Loucy (cell line): ENCODE results near the gene HES3.

Experiments used
- H2AFZ ChIP-seq: fragments of 200-600 bp; sonication (generic); 2 replicates; pipeline ENCODE4 v1.6.0; 2016; ENCODE audit warnings: antibody characterized with exemption, mild to moderate bottlenecking, low read length, moderate library complexity
- H3F3A ChIP-seq: fragments of 200-600 bp; 2 replicates; pipeline ENCODE4 v1.6.0; 2016; ENCODE audit warnings: antibody characterized with exemption, low read depth, mild to moderate bottlenecking
- H3K27me3 ChIP-seq: fragments of 200-600 bp; sonication (generic); 2 replicates; pipeline ENCODE4 v1.6.1; 2014; ENCODE audit warnings: low read length, mild to moderate bottlenecking; ENCODE audit not compliant: insufficient read depth, poor library complexity, severe bottlenecking
- H3K36me3 ChIP-seq: fragments of 200-600 bp; sonication (generic); 2 replicates; pipeline ENCODE4 v1.6.1; 2016; ENCODE audit warnings: low read length; ENCODE audit not compliant: insufficient read depth
- H3K4me1 ChIP-seq: fragments of 200-600 bp; sonication (generic); 2 replicates; pipeline ENCODE4 v1.5.1; 2014; ENCODE audit warnings: low read length, mild to moderate bottlenecking; ENCODE audit not compliant: insufficient read depth, poor library complexity, severe bottlenecking
- H3K4me2 ChIP-seq: fragments of 200-600 bp; sonication (generic); 2 replicates; pipeline ENCODE4 v1.6.0; 2014; ENCODE audit warnings: antibody characterized with exemption, low read length, low read depth, mild to moderate bottlenecking; ENCODE audit not compliant: poor library complexity, severe bottlenecking
- H3K4me3 ChIP-seq: fragments of 200-600 bp; sonication (generic); 2 replicates; pipeline ENCODE4 v1.5.1; 2014; ENCODE audit warnings: low read length, mild to moderate bottlenecking, mixed read lengths; ENCODE audit not compliant: poor library complexity, severe bottlenecking
- H3K79me2 ChIP-seq: fragments of 200-600 bp; sonication (generic); 2 replicates; pipeline ENCODE4 v1.6.1; 2014; ENCODE audit warnings: low read length; ENCODE audit not compliant: insufficient read depth
- H3K9ac ChIP-seq: fragments of 200-600 bp; sonication (generic); 2 replicates; pipeline ENCODE4 v1.6.0; 2014; ENCODE audit warnings: mild to moderate bottlenecking, low read depth, low read length, moderate library complexity; ENCODE audit not compliant: poor library complexity, severe bottlenecking
- H3K9me2 ChIP-seq: fragments of 200-600 bp; sonication (generic); replicated peaks from 2 replicates; pipeline ENCODE4 v1.6.1; 2016; ENCODE audit warnings: low read depth, low read length, mixed read lengths
- H3K9me3 ChIP-seq: fragments of 200-600 bp; sonication (generic); 2 replicates; pipeline ENCODE4 v1.6.1; 2014; ENCODE audit warnings: mild to moderate bottlenecking, antibody characterized with exemption, low read length, low read depth; ENCODE audit not compliant: insufficient read depth
- H4K20me1 ChIP-seq: fragments of 200-600 bp; sonication (generic); 2 replicates; pipeline ENCODE4 v1.6.0; 2014; ENCODE audit warnings: antibody characterized with exemption, low read length, mild to moderate bottlenecking; ENCODE audit not compliant: insufficient read depth, poor library complexity, severe bottlenecking
- CTCF ChIP-seq: fragments of 200-600 bp; sonication (generic); conservative IDR thresholded peaks from 2 replicates; pipeline ENCODE4 v1.5.1; 2014; ENCODE audit warnings: mild to moderate bottlenecking, antibody characterized with exemption, low read length
- EZH2phosphoT487 ChIP-seq: fragments of 200-600 bp; IDR thresholded peaks from 2 replicates; pipeline ENCODE4 v1.6.1; 2018; ENCODE audit warnings: antibody characterized with exemption, mild to moderate bottlenecking, moderate library complexity, borderline replicate concordance

Gene HES3

GRCh38 chr1:6248932-6249738, 5.2 kb downstream of the HES3 start:
- Histone ChIP-seq H3K9me3 (no peaks in the 10 kb centered on the region), H3K36me3 (no peaks in the 10 kb centered on the region), H3K9ac (no peak overlapping the region), H3K9me2 (no peaks in the 10 kb centered on the region), H3F3A (no peaks in the 10 kb centered on the region), H3K4me3 (no peak overlapping the region), H2AFZ (no peak overlapping the region), H3K79me2 (no peaks in the 10 kb centered on the region), H3K4me1 (no peaks in the 10 kb centered on the region), H3K27me3 (no peaks in the 10 kb centered on the region), H4K20me1 (no peaks in the 10 kb centered on the region), H3K4me2 (no peak overlapping the region)
- TF ChIP-seq EZH2phosphoT487 (no peak), CTCF (no peak)

GRCh38 chr1:6249739-6250689, 6.0 kb downstream of the HES3 start:
- Histone ChIP-seq H3K36me3 (no peaks in the 10 kb centered on the region), H3K4me2 (no peak overlapping the region), H3F3A (no peaks in the 10 kb centered on the region), H3K4me1 (no peaks in the 10 kb centered on the region), H3K9me2 (no peaks in the 10 kb centered on the region), H3K79me2 (no peaks in the 10 kb centered on the region), H3K27me3 (no peaks in the 10 kb centered on the region), H4K20me1 (no peaks in the 10 kb centered on the region), H2AFZ (no peak overlapping the region), H3K9ac (no peak overlapping the region), H3K9me3 (no peaks in the 10 kb centered on the region), H3K4me3 (no peak overlapping the region)
- TF ChIP-seq EZH2phosphoT487: no peak
- no peak for TF ChIP-seq CTCF

GRCh38 chr1:6251233-6251632, 7.3 kb downstream of the HES3 start:
- Histone ChIP-seq H3K4me1 (no peaks in the 10 kb centered on the region), H4K20me1 (no peaks in the 10 kb centered on the region), H3K79me2 (no peaks in the 10 kb centered on the region), H3K36me3 (no peaks in the 10 kb centered on the region), H3K9ac (no peak overlapping the region), H3K27me3 (no peaks in the 10 kb centered on the region), H3K4me2 (no peak overlapping the region), H2AFZ (no peak overlapping the region), H3K9me3 (no peaks in the 10 kb centered on the region), H3K4me3 (no peak overlapping the region), H3K9me2 (no peaks in the 10 kb centered on the region), H3F3A (no peaks in the 10 kb centered on the region)
- TF ChIP-seq EZH2phosphoT487 (no peak), CTCF (no peak)
